ENCODE data around the gene MT1A. TPM values are rescaled to one million over a fixed set of nuclear protein-coding genes. Genes with fewer than 3 reads are reported as not detected.
A peak's percentile ranks its signal among the peaks of the same experiment; 100 is the strongest.
"Not testable (repeated sequence)": the region's sequence is repeated elsewhere in the genome, so short reads cannot be mapped to it uniquely, and the experiment has no call there.

Gene MT1A
- total RNA-seq, 1 donor from 2014 or later = not detected

GRCh38 chr16:56616608-56617211, 21.8 kb upstream of the MT1A start:
- DNase-seq (ENCODE audit: low read depth, low spot score) = no peak
- no peaks in the 10 kb centered on the region for H3K36me3 Mint-ChIP-seq (ENCODE audit: low read depth)
- no peak for TF ChIP-seq CTCF (conservative IDR thresholded peaks at IDR 0.05)
- H3K27ac Mint-ChIP-seq (ENCODE audit: unreplicated experiment) = no peak overlapping the region
- peak overlapping the region; percentile 41 for H3K4me3 Mint-ChIP-seq
- peaks cover 13% of the 10 kb centered on the region for H3K4me1 Mint-ChIP-seq
- H3K9me3 Mint-ChIP-seq = no peaks in the 10 kb centered on the region
- peaks cover 75% of the 10 kb centered on the region for H3K27me3 Mint-ChIP-seq (ENCODE audit: low read depth)

DNA sequence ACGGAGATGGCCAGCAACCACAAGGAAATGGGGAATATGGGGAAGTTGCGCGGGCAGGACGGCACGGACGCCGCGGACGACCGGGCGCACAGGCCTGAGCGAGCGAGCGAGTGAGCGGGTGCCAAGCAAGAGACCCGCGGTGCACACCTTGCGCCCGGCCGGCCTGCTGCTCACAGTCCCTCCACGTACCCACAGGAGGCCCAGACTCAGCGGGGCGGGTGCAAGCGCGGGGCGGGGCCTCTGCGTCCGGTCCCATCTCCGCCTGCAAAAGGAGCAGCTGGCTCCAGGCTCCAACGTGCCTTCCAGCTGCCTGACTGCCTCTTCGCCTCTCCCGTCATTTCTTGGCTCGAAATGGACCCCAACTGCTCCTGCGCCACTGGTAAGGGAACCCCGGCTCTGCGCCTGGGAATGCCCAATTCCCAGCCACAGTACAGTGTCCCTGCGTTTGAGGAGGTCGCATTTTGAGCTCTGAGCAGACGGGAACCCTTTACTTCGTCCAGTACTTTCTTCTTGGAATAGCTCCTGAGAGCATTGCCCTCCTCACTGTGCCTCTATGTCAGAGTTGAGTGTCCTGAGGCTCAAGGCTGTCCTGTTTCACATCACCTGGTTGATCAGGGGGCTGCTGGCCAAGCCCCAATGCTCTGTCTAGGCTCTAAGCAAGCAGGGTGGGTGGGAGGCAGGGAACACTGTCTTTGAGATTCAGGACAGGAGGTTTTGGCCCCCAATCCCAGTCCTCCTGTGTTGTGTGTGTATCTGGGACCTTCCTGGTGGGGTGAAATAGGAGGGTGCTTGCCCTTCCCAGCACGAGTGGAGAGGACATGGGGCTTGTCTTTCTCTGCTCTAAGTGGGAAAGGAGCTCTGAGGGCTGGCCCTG, 21.0 kb upstream of the MT1A start:
- no peaks in the 10 kb centered on the region for H3K36me3 Mint-ChIP-seq (ENCODE audit: low read depth)
- DNase-seq (ENCODE audit: low read depth, low spot score) = no peak
- no peak overlapping the region for H3K27ac Mint-ChIP-seq (ENCODE audit: unreplicated experiment)
- H3K4me1 Mint-ChIP-seq = peaks cover 14% of the 10 kb centered on the region
- peak overlapping the region; percentile 77 for H3K4me3 Mint-ChIP-seq
- H3K27me3 Mint-ChIP-seq (ENCODE audit: low read depth) = peaks cover 81% of the 10 kb centered on the region
- no peaks in the 10 kb centered on the region for H3K9me3 Mint-ChIP-seq
- TF ChIP-seq CTCF (conservative IDR thresholded peaks at IDR 0.05) = no peak

- H3K27me3 Mint-ChIP-seq (ENCODE audit: low read depth) = peaks cover 87% of the 10 kb centered on the region
- no peaks in the 10 kb centered on the region for H3K36me3 Mint-ChIP-seq (ENCODE audit: low read depth)
- no peaks in the 10 kb centered on the region for H3K9me3 Mint-ChIP-seq
- TF ChIP-seq CTCF (conservative IDR thresholded peaks at IDR 0.05) = no peak
- H3K27ac Mint-ChIP-seq (ENCODE audit: unreplicated experiment) = no peak overlapping the region
- H3K4me3 Mint-ChIP-seq = no peak overlapping the region
- DNase-seq (ENCODE audit: low read depth, low spot score) = no peak
- peaks cover 14% of the 10 kb centered on the region for H3K4me1 Mint-ChIP-seq
Observed at GRCh38 chr16:56618138-56618537, 20.3 kb upstream of the MT1A start.

- Mint-ChIP-seq H3K27me3 (ENCODE audit: low read depth) (peaks cover 90% of the 10 kb centered on the region), H3K27ac (ENCODE audit: unreplicated experiment) (no peak overlapping the region), H3K36me3 (ENCODE audit: low read depth) (no peaks in the 10 kb centered on the region), H3K4me3 (no peak overlapping the region), H3K4me1 (peaks cover 20% of the 10 kb centered on the region), H3K9me3 (no peaks in the 10 kb centered on the region)
- DNase-seq (ENCODE audit: low read depth, low spot score) = no peak
- no peak for TF ChIP-seq CTCF (conservative IDR thresholded peaks at IDR 0.05)
Observed at GRCh38 chr16:56620339-56620897, 18.0 kb upstream of the MT1A start.

GRCh38 chr16:56621665-56622445, 16.6 kb upstream of the MT1A start:
- Mint-ChIP-seq H3K27me3 (ENCODE audit: low read depth) (peaks cover 93% of the 10 kb centered on the region), H3K4me1 (peaks cover 25% of the 10 kb centered on the region)
- not testable (repeated sequence) for H3K9me3 Mint-ChIP-seq; H3K4me3 Mint-ChIP-seq; DNase-seq (ENCODE audit: low read depth, low spot score); H3K27ac Mint-ChIP-seq (ENCODE audit: unreplicated experiment); H3K36me3 Mint-ChIP-seq (ENCODE audit: low read depth)

- not testable (repeated sequence) for H3K4me3 Mint-ChIP-seq; H3K27ac Mint-ChIP-seq (ENCODE audit: unreplicated experiment); H3K36me3 Mint-ChIP-seq (ENCODE audit: low read depth); H3K9me3 Mint-ChIP-seq; DNase-seq (ENCODE audit: low read depth, low spot score)
- Mint-ChIP-seq H3K27me3 (ENCODE audit: low read depth) (peaks cover 88% of the 10 kb centered on the region), H3K4me1 (peaks cover 17% of the 10 kb centered on the region)
Observed at GRCh38 chr16:56623184-56623583, 15.3 kb upstream of the MT1A start.
